Hematopoietic multipotent progenitor cell treated with erythropoietin and hydrocortisone succinate and interleukin-3 and kit ligand, for 8 days (in vitro differentiated cells): ENCODE measurements around the gene TMEM72.

ENCODE experiments used
- DNase-seq: peaks from one replicate; pipeline ENCODE4 v3.0.0-alpha.2; 2015

Gene TMEM72

GRCh38 chr10:44969854-44970253 lies 58.7 kb downstream of the TMEM72 start:
- no peak for DNase-seq

- no peak for DNase-seq
These were observed 59.8 kb downstream of the TMEM72 start for GRCh38 chr10:44970812-44971395.

DNA sequence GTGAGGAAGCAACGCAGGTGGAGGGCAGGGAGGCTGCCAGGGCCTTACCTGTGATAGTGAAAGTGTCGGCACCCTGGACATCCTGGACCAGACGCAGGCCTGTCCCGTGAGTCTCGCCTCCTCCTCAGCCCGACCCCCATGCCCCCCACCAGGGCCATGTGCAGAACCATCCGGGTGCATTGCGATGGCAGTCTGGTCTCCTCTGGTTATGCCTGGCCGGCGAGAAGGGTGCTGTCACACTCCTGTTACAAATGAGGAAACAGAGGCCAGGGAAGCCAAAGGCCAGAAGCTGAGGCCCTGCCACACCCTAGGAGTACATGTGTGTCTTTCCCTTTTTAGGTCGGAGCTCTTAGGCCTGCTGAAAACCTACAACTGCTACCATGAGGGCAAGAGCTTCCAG lies 60.3 kb downstream of the TMEM72 start:
- DNase-seq: no peak

DNA sequence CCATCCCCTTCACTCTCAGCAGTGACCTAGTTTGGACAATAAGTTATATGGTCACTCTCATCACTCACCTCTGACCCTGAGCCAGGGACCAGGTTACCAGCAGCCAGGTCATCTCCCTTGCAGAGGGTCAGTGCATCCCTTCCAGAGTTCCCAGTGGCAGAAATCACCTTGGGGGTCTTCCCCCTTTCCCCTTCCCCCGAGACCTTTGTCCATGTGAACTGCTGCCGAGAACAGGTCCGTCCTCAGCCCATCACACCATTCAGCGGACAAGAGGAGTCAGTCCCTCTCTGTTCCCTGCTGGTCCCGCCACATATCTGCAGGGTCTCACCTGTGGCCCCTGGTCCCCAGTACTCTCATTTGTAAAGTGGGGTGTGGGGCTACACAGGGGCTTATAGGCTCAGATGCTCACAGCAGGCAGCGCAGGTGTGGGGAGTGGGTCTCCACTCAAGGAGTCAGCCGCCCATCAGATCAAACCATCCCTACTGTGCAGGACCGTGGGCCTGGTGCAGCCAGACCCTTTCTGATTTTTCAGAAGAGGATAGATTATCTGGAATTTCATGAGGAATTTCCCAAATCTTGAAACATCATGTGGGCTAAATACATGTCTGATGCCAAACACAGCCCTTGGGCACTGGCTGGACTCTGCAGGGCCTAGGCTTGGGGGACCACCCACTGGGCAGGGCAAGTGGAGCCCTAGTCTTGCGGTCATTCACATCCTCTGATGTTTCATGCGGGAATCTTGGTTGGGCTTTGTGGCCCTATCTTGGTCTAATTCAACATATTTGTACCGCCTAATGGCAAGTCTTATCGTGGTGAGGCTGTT lies 61.0 kb downstream of the TMEM72 start:
- DNase-seq: no peak

DNA sequence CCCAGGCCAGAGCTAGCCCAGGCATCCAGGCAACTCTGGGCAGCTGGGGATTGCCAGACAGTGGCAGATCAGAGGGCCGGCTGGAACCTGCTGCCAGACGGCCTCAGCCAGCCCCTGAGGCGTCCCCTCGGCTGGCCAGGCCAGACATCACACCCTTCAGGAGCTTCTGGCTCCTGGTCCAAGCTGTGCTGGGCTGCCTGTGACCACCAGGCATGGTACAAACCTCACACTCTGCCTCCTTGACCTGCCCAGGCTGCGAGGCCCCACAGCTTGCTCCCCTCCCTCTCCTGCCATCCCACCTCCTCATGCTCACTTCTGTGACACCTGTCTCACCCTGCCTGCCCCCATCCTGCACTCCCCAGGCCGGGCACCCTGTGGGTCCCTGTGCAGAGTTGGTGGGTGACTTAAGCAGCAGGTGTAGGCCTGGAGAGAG lies 61.8 kb downstream of the TMEM72 start:
- no peak for DNase-seq

- DNase-seq: no peak
These were observed 62.4 kb downstream of the TMEM72 start for GRCh38 chr10:44973323-44974081.

DNA sequence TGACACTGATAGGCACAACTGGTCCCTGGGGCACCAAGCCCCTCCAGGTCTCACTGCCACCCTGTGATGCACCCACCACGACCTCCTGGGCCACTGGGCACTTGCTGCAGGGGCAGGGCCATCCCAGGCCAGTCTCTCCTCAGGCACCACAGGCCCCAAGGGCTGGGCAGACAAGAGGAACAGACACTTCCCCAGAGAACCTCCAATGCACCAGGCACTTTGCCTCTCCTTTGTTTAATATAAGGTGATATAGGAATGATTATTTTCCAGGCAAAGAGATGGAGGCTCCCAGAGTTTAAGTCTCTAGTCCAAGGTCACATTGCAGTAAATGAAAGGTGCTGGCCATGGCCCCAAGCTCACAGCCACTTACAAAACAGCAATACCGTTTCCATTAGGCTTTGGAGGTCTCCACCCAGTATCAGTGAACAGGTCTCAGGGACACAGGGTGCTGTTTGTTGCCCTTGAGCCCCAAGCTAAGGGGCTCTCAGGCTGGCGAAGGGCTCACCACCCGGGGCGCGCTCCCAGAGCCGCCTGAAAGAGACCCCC lies 63.0 kb downstream of the TMEM72 start:
- DNase-seq: no peak

GRCh38 chr10:44974628-44975430 lies 63.7 kb downstream of the TMEM72 start:
- peak; percentile 43 for DNase-seq

DNA sequence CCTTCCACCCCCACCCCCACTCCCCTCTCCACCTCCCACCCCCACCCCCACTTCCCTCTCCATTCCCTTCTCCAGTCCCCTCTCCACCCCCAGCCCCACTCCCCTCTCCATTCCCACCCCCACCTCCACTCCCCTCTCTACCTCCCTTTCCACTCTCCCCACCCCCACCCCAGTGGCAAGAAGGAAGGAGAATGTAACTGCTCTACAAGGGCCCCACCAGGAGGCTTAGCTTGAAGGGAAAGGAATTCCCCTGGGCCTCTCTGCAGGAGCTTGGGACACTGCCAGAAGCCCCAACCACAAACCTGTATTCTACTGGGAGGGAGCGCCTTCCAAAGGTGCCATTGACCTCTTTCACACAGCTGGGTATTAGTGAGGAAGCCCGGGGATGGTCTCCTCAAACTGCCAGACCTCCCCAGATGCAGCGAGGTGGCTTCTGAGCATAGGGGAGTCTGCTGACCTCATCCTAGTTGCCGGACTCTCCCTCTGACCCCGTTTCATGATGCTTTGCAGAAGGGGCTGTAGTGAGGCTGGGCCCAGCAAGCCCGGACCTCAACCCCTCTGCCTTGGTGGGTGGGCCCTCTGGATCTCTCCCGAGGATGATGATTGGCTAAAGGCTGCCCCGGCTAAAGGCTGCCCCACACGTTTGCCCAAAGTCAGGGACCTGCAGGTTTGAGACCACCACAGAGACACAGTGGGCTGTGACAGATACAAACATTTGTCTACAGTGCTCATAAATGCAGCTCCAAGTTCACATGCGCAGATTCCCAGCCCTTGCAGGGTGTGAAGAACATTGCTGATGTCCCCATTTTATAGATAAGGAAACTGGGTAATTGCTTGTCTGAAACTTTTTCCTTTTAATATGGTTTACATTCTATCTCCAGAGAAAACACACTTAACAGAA lies 64.5 kb downstream of the TMEM72 start:
- no peak for DNase-seq

GRCh38 chr10:44976352-44977198 lies 65.4 kb downstream of the TMEM72 start:
- no peak for DNase-seq

DNA sequence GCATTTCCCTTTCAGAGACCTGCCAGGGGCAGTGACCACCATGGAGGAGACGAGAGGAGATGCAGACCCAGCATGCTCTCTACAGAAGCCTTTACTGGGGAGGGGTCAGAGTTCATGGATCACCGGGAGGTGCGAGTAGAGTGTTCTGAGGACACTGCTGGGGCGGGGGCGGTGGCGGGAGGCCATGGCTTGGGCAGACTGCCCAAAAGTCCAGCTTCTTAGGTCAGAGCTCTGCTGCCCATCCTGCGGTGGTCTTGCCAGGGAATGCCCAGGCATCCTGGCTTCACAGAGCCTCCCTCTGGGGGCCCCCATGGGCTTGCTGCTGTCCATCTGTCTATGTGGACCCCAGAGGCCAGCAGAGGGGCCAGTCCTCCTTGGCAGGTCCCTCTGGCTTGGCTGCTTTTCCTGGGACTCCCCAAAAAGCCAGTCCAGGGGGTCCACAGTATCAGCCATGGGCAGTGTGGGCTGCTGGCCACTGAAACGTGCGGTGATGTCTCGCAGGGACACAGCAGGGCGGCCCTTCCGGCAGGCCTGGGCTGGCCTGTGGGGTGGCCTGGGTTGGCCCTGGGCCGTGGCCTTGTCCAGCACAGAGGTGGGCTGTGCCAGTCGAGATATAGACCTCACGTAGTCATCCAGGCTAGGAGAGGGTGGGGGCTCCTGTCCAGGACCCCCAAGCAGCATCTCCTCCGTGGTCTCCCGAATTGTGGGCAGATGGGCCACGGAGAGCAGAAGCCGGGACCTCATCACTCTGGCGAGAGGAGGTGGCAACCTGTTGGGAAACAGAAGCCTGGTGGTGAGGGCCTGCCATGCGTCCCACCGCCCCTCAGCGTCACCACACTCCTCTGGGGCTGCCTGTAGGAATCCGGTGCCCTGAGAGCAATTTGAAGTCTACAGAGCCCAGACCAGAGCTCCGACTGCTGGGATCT lies 66.4 kb downstream of the TMEM72 start:
- DNase-seq: no peak

DNA sequence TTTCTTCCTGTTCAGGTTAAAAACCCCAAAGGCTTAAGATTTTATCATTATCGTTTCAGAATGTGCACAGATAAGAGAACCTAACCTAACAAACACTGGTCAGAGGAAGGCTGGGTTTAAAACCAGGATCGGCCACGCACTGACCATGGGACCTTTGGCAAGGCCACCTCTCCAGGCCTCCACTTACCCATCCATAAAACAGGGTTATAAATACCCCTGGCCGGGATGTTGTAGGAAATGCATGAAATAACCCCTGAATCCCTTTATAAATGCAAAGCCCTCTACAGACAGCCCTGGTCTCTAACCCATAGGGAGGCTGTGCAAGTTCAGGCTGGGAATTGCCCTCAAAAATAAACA lies 67.1 kb downstream of the TMEM72 start:
- DNase-seq: no peak

- peak; percentile 44 for DNase-seq
These were observed 67.6 kb downstream of the TMEM72 start, which contains the start of gene DEPP1 for GRCh38 chr10:44978570-44979280. Gene DEPP1, minus strand, starts transcription at chr10:44978809. Its CDS starts 779 bp downstream, at chr10:44978030.

DNA sequence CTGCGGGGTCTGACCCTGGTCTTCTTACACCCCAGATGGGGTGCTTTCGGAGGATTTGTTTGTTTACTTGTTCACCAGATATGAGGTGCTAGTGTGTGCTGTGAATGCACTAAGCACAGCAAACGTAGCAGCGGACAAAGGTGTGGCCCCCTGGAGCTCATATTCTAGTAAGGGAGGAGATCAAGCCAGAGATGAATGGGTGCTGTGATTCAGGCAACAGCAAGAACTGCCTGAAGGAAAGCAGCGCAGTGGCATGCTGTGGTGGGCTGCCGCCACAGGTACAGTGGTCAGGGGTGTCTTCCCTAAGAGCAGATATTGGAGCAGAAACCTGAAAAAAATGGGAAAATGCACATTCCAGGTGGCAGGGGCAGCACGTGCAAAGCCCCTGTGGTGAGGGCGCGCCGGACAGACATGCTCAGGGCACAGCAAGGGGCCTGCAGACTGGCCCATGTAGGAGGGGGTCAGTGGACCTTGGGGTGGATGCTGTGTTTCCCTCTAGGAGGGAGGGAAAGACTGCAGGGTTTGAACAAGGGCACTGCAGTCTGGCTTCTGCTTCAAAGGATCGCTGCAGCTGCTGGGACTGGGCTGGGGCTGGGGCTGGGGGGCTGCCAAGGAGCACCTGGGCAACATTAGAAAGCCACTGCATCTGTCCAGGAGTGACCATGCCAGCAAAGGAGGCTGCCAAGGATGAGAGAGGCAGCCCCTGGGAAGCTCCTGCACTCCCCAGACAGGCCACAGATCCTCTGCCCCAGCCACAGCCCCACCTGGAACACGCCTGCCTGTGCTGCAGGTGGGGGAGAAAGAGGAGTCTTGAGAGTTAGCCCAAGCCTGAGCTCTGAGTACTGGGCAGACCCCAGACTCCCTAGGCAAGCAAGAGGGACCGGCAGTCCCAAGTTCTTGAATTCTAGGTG lies 68.4 kb downstream of the TMEM72 start:
- no peak for DNase-seq

GRCh38 chr10:44980309-44981171 lies 69.4 kb downstream of the TMEM72 start:
- no peak for DNase-seq
